Erythroblast (primary cell): ENCODE measurements around the gene ADAMTS9.

ENCODE experiments used
- DNase-seq, 2 experiments: peaks; one replicate each; lab custom pipeline; 2025; lab: John Stamatoyannopoulos, UW
- GATA1 ChIP-seq: IDR thresholded peaks from 2 replicates; pipeline ENCODE4 v1.6.1; 2011; ENCODE audit warnings: low read depth, mild to moderate bottlenecking, control low read depth, low read length, moderate library complexity
- POLR2A ChIP-seq: IDR thresholded peaks from 2 replicates; pipeline ENCODE4 v1.6.1; 2011; ENCODE audit warnings: mild to moderate bottlenecking, low read length

ADAMTS9 gene

DNA sequence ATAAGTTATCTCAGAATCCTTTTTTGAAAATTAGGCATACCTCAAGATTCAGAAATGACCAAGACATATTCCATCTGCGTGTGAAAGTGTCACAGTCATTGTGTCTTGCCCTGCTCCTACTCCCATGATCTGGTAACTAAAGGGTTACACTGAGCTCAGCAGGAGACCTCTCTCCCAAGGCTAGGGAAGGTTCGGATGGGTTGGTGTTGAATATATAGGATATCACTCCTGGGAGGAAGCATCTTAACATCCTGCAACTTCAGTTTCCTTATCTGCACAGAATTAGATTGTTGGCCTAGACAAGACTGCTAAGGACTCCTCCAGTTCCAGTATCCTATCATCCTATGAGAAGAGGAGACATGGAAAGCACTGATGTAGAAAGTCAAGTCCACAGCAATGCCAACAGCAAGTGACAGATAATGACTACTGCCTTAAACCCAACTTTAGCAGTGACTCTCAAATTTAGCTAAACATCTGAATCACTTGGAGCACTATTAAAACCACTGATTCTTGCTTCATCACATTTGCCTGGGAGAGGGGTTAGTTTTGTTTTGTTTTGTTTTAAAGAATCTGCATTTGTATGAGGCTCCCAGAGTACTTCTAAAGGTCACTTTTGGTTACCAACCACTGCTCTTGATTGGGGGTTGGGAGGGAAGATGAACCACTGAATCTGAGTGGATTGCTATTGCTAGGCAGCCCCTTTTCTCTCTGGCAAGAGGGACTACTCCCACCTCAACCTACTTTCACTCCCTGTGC, 9.7 kb downstream of the ADAMTS9 start:
- no peak for DNase-seq
- TF ChIP-seq GATA1 = no peak

DNA sequence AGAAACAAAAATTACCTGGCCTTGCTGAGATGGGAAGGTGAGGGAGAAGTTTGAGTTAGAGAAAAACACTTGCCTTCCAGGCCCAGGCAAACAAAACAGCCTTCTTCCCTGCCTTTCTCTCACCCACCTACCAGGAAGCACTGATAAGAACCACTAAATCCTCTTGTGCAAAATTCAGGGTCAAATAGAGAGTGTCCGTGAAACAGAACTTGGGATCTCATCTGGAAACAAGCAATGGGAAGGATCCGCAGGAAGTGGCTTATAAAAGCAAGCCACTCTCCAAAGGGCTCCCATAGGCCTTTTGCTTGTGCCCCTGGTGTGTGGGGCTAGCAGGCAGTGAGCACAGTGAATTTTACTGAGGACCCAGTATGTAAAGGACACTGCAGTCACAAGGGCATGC, 11.0 kb downstream of the ADAMTS9 start:
- no peak for TF ChIP-seq GATA1
- no peak for TF ChIP-seq POLR2A
- no peak for DNase-seq

DNA sequence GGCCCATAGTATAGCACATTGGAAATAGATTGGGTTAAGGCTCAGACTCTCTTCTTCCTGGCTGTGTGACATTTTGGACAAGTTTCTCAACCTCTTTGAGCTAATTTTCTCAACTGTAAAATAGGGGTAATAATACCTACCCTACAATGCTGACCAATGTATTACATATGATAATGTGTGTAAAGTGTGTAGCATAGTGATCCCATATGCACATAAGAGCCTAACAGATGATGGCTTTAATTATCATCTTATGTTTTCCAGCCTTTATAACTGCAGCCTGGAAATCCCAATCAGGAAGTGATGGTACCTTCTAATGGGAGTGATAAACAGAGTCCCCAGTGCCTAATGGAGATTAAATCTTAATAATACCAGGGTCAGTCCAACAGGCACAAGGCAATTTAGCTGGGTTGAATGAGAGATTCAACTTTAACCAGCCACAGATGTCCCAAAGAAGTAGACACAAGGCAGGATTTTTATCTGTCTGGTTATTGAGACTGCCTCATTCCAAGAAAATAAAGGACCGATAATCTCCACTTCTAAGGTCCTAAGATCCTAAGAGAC, 12.0 kb downstream of the ADAMTS9 start:
- DNase-seq = no peak
- TF ChIP-seq POLR2A = no peak
- TF ChIP-seq GATA1 = no peak

DNA sequence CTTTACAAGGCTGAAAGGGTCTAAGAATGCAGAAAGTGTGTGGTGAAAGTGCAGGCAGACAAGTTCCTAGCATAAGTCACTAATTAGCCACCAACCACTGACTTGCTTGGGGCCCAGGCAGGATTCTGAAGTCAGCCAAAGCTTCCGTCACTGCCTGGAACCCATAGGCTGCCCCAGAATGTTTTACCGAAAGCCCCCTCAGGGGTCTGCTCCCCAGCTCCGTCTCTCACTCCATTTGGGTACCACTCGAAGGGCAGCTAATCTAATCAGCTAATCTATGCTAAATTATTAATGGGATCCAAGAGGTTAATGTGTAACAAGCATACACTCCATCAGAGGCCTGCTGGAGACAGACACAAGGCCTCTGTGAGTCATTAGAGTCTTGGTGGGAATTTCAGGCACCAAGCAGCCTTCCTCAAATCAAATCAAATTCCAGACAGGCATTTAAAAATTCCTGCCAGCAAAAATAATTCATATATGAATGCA, 13.2 kb downstream of the ADAMTS9 start:
- no peak for DNase-seq
- TF ChIP-seq GATA1 = no peak

DNA sequence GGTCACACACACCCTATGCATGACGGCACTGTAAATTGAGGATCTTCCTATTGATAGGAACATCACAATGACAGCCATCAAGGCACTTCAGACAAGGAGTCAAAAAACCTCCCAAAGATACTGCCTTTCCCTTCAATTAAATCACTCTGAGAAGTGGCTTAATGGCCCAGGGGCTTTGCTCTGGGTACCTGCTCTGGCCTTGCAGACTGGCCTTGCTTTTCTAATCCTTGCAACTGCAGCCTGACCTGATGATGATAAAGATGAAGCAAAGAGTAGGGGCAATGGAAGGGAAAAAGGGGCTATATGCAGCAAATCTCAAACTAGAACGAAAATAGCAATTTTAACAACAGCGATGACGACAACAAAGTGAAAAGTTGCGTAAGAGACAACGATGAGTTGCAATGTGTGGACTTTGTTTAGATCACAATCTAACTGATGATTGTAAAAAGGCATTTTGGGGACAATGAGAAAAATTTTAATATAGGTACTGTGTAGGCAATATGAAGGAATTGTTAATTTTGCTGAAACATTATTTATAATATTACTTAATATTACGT, 14.6 kb downstream of the ADAMTS9 start:
- DNase-seq = no peak
- no peak for TF ChIP-seq POLR2A
- no peak for TF ChIP-seq GATA1

DNA sequence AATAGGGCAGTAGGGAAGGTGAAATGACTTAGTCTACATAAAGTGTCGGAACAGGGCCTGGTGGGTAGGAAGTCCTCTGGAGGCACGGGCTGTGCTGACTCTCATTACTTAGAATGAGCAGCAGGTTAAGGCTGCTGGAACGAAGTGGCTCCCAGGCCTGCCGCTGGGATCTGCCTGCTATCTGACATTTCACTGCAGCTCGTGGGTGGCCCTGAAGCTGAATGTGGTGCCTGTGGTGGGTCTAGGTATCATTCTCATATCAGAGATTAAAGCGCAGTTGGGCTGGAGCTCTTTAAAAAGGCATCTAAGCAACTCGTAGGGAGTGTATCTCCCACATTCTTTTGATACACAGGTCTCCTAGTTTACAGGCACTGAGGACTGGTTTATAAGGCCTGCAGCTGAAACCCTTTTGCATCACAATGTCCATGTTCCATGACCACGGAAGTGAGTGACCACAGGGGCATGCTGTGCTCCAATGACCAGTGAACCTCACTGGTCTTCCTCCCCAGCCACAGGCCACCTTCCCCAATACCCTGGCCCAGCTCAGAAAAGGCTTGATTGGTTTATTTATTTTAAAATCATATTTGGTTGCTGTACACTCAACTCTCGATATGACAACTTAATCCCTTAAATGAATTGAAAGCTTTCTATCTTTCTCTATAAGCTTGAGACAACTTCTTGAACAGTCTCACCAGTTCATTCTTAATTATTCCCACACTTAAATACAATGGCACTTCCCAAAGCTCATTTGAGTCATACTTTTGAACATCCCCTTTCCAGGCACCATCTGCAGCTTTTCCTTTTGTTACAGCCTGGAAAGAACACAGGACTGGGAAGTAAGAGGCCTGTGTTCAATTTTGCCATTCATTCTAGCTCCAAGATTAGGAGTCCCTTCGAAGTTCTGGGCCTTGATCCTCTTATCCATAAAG, 19.0 kb downstream of the ADAMTS9 start:
- TF ChIP-seq POLR2A = no peak
- TF ChIP-seq GATA1 = no peak
- DNase-seq = no peak

DNA sequence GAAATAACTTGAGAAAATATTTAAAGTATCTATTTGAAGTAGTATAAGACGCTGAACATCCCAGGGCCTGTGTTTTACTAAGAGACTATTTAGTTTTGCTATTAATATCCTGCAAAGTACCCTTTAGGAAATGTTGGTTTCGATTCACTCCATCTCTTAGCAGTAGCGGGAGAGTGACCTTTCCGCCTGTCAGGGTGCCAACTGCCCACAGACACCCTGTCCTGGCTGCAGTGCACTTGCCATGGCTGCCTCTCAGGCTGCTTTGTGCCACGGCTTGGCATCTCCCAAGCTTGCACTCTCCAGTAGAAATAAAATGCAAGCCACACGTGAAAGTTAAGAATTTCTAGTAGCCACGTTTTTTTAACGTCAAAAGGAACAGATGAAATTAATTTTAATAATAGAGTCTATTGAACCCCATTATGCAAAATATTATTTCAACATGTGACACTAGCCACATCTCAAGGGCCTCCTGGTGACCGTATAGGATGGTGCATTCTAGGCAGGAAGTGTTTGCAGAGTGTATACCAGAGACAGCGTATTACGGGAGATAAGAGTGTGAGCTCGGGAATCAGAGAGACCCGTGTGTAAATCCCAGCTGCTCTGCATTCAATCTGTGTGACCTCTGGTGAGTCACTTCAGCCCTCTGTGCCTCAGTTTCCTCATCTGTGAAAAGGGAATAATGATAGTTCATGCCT, 19.8 kb downstream of the ADAMTS9 start:
- DNase-seq = no peak
- TF ChIP-seq GATA1 = no peak
- TF ChIP-seq POLR2A = no peak

DNA sequence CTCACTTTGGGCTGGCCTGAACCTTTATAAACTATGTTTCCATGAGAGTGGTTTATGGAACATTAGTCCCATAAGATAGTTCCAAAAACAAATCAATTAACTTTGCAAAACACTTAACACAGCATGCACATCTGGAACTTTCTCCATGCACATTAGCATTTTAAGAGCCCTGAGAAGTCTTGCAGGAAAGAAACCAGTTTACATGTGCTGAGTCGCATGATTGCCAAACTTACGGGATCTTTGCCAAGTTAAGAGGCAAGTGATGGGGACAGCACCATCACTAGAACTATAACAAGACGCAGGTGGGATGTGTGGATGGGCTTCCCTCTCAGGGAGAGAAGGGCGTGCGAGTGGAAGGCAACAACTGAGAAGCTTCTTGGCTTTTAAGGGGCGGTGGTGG, 20.7 kb downstream of the ADAMTS9 start:
- DNase-seq = peak in 1 of 2 experiments; percentile 1
- TF ChIP-seq POLR2A (no peak), GATA1 (no peak)

DNA sequence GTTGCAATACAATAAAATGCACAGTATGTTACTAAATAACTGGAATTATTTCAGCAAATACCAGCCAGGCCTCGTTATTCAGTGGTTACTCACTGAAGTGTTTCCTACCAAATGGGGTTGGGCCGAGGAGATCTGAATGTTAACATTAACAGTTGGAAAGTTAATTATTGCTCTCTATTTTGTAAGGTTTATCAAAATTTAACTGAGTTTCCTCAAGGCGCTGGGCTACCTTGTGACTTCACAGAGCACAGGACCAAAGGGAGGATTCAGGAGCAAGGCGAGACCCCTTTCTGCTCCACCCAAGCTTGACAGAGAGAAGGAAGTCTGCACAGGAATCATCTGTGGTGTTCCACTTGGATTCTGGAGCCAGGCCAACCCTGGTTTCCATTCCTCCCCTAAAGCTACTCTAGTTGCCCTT, 21.6 kb downstream of the ADAMTS9 start:
- no peak for DNase-seq
- no peak for TF ChIP-seq GATA1
- no peak for TF ChIP-seq POLR2A

DNA sequence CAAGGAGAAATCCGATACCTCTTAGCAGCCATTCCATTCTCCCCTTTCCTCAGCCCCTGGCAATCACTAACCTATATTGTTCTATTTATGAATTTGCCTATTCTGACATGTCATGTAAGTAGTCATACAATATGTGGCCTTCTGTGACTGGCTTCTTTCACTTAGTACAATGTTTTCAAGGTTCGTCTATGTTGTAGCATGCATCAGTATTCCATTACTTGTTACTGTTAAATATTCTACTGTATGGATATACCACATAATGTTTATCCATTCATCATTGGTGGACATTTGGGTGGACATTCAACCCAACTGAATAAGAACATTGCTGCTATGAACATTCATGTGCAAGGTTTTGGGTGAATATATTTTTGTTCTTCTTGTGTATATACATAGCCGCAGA, 23.4 kb downstream of the ADAMTS9 start:
- no peak for DNase-seq
- no peak for TF ChIP-seq POLR2A
- no peak for TF ChIP-seq GATA1

DNA sequence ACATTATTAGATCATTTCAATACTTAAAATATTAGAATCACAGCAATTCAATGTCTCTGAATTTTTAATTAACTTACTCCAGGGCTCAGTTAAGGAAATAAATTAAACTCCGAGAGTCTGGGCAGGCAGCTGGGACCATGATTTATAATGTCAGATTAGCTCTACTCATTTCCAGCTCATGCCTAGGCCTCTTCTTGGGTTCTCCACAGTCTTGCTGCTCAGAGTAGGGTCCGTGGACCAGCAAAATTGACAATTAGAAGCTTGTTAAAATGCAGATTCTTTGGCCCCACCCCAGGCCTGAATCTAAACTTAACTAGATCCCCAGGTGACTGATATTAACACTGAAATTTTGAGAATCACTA, 28.2 kb downstream of the ADAMTS9 start:
- DNase-seq = no peak
- TF ChIP-seq GATA1 = no peak
- TF ChIP-seq POLR2A = no peak

DNA sequence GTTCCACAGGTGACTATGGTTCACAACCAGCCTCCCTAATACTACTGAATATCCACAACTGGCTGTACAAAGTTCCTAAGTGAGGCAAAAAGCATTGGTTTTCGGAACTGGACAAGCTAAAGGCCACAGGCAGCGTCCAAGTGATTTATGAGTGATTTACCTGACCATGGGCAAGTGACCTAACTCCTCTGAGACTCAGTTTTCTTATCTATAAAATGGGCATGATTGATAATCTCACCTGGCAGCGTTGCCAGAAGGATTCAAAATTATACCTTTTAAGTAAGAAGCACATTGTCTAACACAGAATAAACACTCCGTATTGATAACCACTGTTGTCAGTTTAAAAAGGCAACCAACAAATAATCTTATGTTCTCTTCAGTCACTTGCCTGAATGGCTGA, 29.8 kb downstream of the ADAMTS9 start:
- DNase-seq = no peak
- TF ChIP-seq POLR2A (no peak), GATA1 (no peak)

DNA sequence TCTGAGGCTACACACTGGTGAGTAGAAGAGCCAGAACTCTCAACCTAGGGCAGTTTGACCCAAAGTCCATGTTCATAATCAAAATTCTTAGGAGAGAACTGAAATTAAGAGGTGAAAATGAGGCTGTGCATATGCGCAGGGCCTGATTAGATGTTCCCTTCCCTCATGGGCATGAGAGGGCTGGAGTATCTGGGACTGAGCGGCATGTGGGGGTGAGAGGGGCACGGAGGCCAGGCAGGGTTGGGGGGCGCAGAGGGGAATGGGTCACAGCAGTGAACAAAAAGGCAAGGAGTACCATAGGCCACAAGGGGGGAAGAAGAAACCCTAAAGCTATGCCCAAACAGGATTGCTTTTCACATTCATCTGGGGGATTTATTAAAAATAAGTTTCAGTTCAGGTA, 31.3 kb downstream of the ADAMTS9 start:
- TF ChIP-seq POLR2A = no peak
- no peak for DNase-seq

DNA sequence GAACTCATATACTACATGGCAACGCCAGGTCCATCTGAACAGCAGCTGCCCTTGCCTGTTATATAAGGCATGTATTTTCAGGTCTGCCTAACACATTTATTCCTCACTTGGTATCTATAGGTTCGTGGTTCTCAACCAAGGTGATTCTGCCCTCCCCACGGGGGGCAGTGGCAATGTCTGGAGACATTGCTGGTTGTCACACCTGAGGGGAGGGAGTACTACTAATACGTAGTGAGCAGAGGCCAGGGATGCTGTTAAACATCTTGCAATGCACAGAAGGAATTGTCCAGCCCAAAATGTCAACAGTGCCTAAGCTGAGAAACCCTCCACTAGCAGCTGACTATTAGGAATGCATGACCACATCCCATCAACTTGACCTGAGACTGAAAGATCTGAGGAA, 32.6 kb downstream of the ADAMTS9 start:
- TF ChIP-seq GATA1 = no peak
- TF ChIP-seq POLR2A = no peak
- DNase-seq = no peak
